ENCODE results near the gene DUT.

- TF ChIP-seq CTCF (IDR thresholded peaks at IDR 0.05; ENCODE audit: low read depth, low read length, poor library complexity, severe bottlenecking), result no peak
- no peak for TF ChIP-seq EZH2phosphoT487 (IDR thresholded peaks at IDR 0.05; ENCODE audit: borderline replicate concordance, low read length)
Measured at GRCh38 chr15:48392356-48392755, 61.1 kb downstream of the DUT start.

All from DOHH2 (cell line).